ENCODE results near the gene WNK1. TPM values are rescaled to one million over a fixed set of nuclear protein-coding genes. Genes with fewer than 3 reads are reported as not detected.

Gene WNK1
- total RNA-seq, 2 donors from 2014 or later = 150 to 252 TPM

- no peaks in the 10 kb centered on the region for H3K4me1 Mint-ChIP-seq
- H3K4me3 Mint-ChIP-seq = no peak overlapping the region
- H3K9me3 Mint-ChIP-seq = no peaks in the 10 kb centered on the region
- peak; percentile 48 for ATAC-seq (replicated peaks)
- H3K27ac Mint-ChIP-seq = peak overlapping the region; percentile 42
- peaks cover 98% of the 10 kb centered on the region for H3K36me3 Mint-ChIP-seq (ENCODE audit: low read depth)
- H3K27me3 Mint-ChIP-seq = no peaks in the 10 kb centered on the region
These were observed 153.1 kb downstream of the WNK1 start for GRCh38 chr12:905261-906031.

GRCh38 chr12:906062-906585 lies 153.7 kb downstream of the WNK1 start:
- Mint-ChIP-seq H3K4me3 (no peak overlapping the region), H3K27ac (peak overlapping the region; percentile 42), H3K4me1 (no peaks in the 10 kb centered on the region), H3K9me3 (no peaks in the 10 kb centered on the region), H3K36me3 (ENCODE audit: low read depth) (peaks cover 96% of the 10 kb centered on the region), H3K27me3 (no peaks in the 10 kb centered on the region)
- no peak for ATAC-seq (replicated peaks)

DNA sequence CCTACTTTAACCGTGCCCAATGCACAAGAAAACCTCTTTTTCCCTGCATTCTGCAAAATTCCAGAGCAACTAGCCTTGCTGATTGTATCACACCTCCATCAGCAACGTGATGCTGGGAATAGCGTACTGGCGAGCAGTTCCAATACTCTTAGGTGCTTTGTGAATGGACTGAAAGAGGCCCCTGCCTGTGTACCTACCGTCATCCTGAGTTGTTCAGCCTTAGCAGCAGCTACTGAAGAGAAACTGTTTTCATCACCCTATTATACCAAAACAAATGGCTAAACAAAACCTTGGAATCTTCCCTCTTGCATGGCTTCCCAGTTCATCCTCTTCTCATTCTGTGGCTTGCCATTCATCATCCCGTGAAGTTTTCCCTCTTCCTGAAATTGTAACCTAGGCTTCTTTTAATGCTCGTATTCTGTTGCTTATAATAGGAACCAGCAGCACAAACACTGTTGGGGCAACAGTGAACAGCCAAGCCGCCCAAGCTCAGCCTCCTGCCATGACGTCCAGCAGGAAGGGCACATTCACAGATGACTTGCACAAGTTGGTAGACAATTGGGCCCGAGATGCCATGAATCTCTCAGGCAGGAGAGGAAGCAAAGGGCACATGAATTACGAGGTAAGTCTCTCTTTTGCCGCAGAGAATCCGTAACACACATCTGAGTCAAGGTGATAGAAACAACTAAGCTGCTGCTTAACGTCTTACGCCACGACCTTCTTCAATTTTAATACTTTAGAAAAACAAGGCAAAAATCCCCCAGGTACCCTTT lies 155.2 kb downstream of the WNK1 start:
- no peaks in the 10 kb centered on the region for H3K4me1 Mint-ChIP-seq
- H3K9me3 Mint-ChIP-seq = no peaks in the 10 kb centered on the region
- H3K27ac Mint-ChIP-seq = peak overlapping the region; percentile 11
- peaks cover 96% of the 10 kb centered on the region for H3K36me3 Mint-ChIP-seq (ENCODE audit: low read depth)
- H3K27me3 Mint-ChIP-seq = no peaks in the 10 kb centered on the region
- no peak overlapping the region for H3K4me3 Mint-ChIP-seq
- ATAC-seq (replicated peaks) = no peak

DNA sequence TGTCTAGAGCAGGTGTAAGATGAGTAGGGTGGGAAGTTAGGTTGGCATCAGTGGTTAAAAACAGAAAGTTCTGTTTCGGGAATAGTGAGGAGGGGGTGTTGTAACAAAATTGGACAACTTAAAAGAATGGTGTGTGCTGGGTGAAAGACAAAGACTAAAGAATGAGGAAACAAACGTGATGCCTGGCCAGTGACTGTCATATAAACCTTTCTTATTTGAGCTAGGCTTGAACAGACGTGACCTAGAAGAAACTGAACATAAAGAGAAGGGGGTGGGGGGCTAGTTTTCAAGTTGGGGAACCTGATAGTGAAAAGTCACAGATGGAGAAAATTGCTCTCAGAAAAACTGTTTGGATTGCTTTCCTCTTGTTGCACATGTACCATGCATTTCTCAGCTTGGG lies 157.5 kb downstream of the WNK1 start:
- Mint-ChIP-seq H3K4me3 (no peak overlapping the region), H3K9me3 (no peaks in the 10 kb centered on the region), H3K27ac (peak overlapping the region; percentile 5), H3K36me3 (ENCODE audit: low read depth) (peaks cover 96% of the 10 kb centered on the region), H3K27me3 (no peaks in the 10 kb centered on the region), H3K4me1 (no peaks in the 10 kb centered on the region)
- no peak for ATAC-seq (replicated peaks)

DNA sequence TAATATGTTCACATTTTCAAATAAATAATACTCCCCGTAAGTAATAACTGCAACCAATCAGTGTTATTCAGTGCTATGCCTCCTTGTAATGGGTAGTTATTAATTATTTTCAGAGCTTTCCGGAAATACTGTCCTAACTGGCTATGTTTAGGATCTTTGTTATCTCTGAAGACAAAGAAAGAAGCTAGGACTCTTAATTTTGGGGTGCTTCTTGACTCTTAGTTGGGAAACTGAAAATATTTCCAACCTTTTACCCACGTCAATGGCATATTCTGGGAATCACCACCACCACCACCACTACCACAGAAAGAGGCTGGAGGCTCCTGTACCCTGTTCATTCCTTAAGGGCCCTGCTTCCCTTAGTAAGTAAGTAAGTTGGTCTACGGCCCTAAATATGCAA lies 158.0 kb downstream of the WNK1 start:
- Mint-ChIP-seq H3K36me3 (ENCODE audit: low read depth) (peaks cover 96% of the 10 kb centered on the region), H3K27ac (peak overlapping the region; percentile 50), H3K4me1 (no peaks in the 10 kb centered on the region), H3K27me3 (no peaks in the 10 kb centered on the region), H3K9me3 (no peaks in the 10 kb centered on the region), H3K4me3 (no peak overlapping the region)
- no peak for ATAC-seq (replicated peaks)

DNA sequence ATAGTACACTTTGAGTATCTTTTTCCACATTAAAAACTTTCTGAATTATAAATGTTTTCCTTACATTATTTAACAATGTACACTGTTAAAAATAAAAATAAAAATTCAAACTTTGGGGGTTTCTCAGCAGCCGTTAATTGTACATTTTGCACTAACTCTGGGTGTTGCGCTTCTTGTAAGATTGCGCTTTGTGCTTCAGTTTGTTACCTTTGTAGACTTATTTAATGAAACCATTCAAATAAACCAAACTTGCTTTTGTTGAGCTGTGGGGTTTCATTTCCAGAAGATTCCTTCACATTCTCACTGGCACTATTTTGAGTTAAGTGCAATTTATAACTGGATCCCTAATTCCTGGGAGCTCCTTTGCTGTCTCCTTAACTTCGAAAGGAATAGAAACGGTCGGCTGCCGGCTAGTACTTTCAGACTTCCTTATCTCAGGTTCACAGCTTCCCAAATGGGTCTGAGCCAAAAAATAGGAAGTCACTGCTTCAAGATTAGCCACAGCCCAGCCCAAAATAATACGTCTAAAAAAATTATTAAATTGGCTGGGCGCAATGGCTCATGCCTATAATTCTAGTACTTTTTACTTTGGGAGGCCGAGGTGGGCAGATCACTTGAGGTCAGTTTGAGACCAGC lies 158.9 kb downstream of the WNK1 start:
- H3K4me3 Mint-ChIP-seq = no peak overlapping the region
- no peak for ATAC-seq (replicated peaks)
- no peaks in the 10 kb centered on the region for H3K27me3 Mint-ChIP-seq
- H3K4me1 Mint-ChIP-seq = no peaks in the 10 kb centered on the region
- H3K9me3 Mint-ChIP-seq = no peaks in the 10 kb centered on the region
- no peak overlapping the region for H3K27ac Mint-ChIP-seq
- H3K36me3 Mint-ChIP-seq (ENCODE audit: low read depth) = peaks cover 94% of the 10 kb centered on the region

GRCh38 chr12:912466-913235 lies 160.3 kb downstream of the WNK1 start:
- no peaks in the 10 kb centered on the region for H3K27me3 Mint-ChIP-seq
- H3K9me3 Mint-ChIP-seq = no peaks in the 10 kb centered on the region
- ATAC-seq (replicated peaks) = no peak
- no peak overlapping the region for H3K4me3 Mint-ChIP-seq
- H3K36me3 Mint-ChIP-seq (ENCODE audit: low read depth) = peaks cover 94% of the 10 kb centered on the region
- no peak overlapping the region for H3K27ac Mint-ChIP-seq
- H3K4me1 Mint-ChIP-seq = no peaks in the 10 kb centered on the region

DNA sequence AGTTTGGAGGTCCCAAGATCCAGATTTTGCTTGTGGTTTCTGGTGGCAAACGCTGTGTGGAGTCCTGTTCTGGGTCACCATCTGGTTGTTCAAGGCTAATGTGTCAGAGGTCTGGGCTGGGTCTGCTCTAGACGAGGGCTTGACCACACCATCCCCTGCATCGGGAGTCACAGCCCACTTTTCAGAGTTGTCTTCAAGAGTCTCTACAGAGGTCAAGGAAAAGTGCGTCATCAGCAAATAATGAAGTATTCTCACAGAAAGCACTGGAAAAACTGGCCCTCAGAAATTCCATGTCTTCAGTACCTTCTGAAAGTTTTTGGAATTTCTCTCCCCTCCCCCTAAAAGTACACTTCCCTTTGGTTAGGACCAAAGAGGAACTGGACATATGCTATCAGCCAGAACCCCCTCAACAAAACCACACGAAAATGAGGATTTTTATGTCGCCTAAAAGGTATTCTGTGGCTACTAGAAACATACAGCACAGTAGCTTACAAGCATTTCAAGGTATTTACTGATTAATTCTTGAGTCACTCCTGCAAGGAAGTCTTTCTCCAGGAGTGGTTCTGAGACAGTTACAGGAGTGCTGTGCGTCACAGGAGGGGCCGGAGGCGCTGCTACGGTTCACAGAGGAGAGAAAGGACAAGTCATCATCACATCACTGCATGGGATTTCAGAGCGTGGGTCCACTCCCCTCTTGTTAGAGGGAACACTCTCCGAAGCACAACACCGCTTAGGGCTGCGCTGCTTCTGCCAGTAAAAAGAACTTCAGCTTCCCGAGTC lies 161.7 kb downstream of the WNK1 start:
- Mint-ChIP-seq H3K4me3 (no peak overlapping the region), H3K36me3 (ENCODE audit: low read depth) (peaks cover 95% of the 10 kb centered on the region), H3K9me3 (no peaks in the 10 kb centered on the region), H3K27me3 (no peaks in the 10 kb centered on the region), H3K27ac (peak overlapping the region; percentile 80), H3K4me1 (peaks cover 5% of the 10 kb centered on the region)
- ATAC-seq (replicated peaks) = no peak

- ATAC-seq (replicated peaks) = no peak
- no peaks in the 10 kb centered on the region for H3K27me3 Mint-ChIP-seq
- H3K4me3 Mint-ChIP-seq = no peak overlapping the region
- H3K9me3 Mint-ChIP-seq = no peaks in the 10 kb centered on the region
- H3K4me1 Mint-ChIP-seq = peaks cover 5% of the 10 kb centered on the region
- H3K36me3 Mint-ChIP-seq (ENCODE audit: low read depth) = peaks cover 87% of the 10 kb centered on the region
- H3K27ac Mint-ChIP-seq = peak overlapping the region; percentile 80
These were observed 162.7 kb downstream of the WNK1 start for GRCh38 chr12:915090-915489.

DNA sequence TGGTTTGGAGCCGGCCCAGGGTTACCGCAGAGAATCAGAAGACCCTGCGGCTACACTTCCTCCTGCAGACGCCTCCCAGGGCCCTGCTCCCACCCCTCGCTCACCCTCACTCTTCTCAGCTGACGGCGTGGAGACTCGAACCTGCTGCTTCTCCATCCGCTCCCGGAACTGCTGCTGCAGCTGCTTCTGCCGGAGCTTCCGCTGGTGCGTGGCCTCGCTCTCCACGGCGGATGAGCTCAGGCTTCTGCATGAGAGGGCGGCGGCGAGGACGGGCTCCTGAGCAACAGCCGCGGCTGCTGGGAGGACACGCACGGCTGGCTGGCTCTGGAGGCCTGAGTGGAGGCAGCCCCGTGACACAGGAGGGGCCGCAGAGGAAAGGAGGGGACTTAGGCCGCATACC lies 163.9 kb downstream of the WNK1 start:
- no peaks in the 10 kb centered on the region for H3K9me3 Mint-ChIP-seq
- peak overlapping the region; percentile 50 for H3K27ac Mint-ChIP-seq
- no peak for ATAC-seq (replicated peaks)
- no peak overlapping the region for H3K4me3 Mint-ChIP-seq
- no peaks in the 10 kb centered on the region for H3K27me3 Mint-ChIP-seq
- H3K4me1 Mint-ChIP-seq = peaks cover 5% of the 10 kb centered on the region
- peaks cover 86% of the 10 kb centered on the region for H3K36me3 Mint-ChIP-seq (ENCODE audit: low read depth)

DNA sequence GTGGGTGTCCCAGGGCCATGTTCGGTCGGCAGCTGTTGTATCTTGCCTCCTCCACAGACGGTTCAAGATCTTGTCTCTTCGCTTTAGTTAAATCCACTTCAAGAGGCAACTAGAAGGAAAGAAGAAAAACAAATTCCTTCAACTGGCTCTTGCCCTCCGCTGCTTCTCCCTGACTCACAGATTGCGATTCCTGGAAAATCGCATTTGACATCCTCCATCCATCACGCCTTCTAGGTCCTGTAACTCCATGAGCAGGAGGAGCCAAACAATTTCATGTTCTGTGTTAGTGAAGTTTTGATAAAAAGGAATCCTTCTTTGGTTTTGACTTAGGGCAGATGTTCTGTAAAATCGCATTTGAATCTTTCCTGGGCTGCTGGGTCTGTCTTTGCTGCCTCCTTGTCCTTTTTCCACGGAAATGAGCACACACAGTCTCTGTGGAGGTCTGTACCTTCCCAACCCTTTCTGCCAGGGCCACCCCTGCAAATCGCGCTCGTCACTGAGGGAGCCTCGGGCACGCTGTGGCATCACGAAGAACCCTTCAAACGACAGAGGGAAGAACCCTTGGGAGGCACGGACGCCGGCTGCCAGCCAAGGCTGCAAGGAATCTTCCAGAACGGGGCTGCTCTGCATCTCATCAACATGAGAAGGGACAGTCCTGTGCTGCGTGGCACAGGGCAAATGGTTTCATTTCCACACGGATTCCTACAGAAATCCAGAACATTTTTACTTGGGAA lies 164.5 kb downstream of the WNK1 start:
- Mint-ChIP-seq H3K9me3 (no peaks in the 10 kb centered on the region), H3K27me3 (no peaks in the 10 kb centered on the region), H3K36me3 (ENCODE audit: low read depth) (peaks cover 84% of the 10 kb centered on the region), H3K4me3 (no peak overlapping the region), H3K27ac (no peak overlapping the region), H3K4me1 (peaks cover 5% of the 10 kb centered on the region)
- ATAC-seq (replicated peaks) = no peak

- Mint-ChIP-seq H3K4me3 (no peak overlapping the region), H3K36me3 (ENCODE audit: low read depth) (peaks cover 76% of the 10 kb centered on the region), H3K27ac (peak overlapping the region; percentile 33), H3K9me3 (no peaks in the 10 kb centered on the region), H3K4me1 (peaks cover 5% of the 10 kb centered on the region), H3K27me3 (no peaks in the 10 kb centered on the region)
- ATAC-seq (replicated peaks) = no peak
These were observed 168.3 kb downstream of the WNK1 start for GRCh38 chr12:920676-921075.

- peaks cover 5% of the 10 kb centered on the region for H3K4me1 Mint-ChIP-seq
- H3K27ac Mint-ChIP-seq = peak overlapping the region; percentile 63
- peaks cover 76% of the 10 kb centered on the region for H3K36me3 Mint-ChIP-seq (ENCODE audit: low read depth)
- no peaks in the 10 kb centered on the region for H3K9me3 Mint-ChIP-seq
- no peaks in the 10 kb centered on the region for H3K27me3 Mint-ChIP-seq
- no peak overlapping the region for H3K4me3 Mint-ChIP-seq
- no peak for ATAC-seq (replicated peaks)
These were observed 169.9 kb downstream of the WNK1 start for GRCh38 chr12:922285-922684.

Data from activated T-helper 17 cell treated with anti-CD3 and anti-CD28 coated beads, Interleukin-2, amount 50 U/mL, for 72 hours (primary cell).